ENCODE data around the gene KDM2A.

- TF ChIP-seq EZH2 (IDR thresholded peaks at IDR 0.05; ENCODE audit: low read depth, unreplicated experiment) = no peak
- no peak for TF ChIP-seq CTCF (conservative IDR thresholded peaks at IDR 0.05; ENCODE audit: low read depth in 2 of 2)
- no peak for TF ChIP-seq CREB1 (CRISPR knock-in tag; IDR thresholded peaks at IDR 0.05; ENCODE audit: low read depth)
- no peak for TF ChIP-seq NANOG (IDR thresholded peaks at IDR 0.05; ENCODE audit: borderline replicate concordance)
- TF ChIP-seq POLR2AphosphoS5 (IDR thresholded peaks at IDR 0.05; ENCODE audit: low read depth) = no peak
- TF ChIP-seq EZH2phosphoT487 (IDR thresholded peaks at IDR 0.05; ENCODE audit: unreplicated experiment) = no peak
- TF ChIP-seq, protein P1, sequence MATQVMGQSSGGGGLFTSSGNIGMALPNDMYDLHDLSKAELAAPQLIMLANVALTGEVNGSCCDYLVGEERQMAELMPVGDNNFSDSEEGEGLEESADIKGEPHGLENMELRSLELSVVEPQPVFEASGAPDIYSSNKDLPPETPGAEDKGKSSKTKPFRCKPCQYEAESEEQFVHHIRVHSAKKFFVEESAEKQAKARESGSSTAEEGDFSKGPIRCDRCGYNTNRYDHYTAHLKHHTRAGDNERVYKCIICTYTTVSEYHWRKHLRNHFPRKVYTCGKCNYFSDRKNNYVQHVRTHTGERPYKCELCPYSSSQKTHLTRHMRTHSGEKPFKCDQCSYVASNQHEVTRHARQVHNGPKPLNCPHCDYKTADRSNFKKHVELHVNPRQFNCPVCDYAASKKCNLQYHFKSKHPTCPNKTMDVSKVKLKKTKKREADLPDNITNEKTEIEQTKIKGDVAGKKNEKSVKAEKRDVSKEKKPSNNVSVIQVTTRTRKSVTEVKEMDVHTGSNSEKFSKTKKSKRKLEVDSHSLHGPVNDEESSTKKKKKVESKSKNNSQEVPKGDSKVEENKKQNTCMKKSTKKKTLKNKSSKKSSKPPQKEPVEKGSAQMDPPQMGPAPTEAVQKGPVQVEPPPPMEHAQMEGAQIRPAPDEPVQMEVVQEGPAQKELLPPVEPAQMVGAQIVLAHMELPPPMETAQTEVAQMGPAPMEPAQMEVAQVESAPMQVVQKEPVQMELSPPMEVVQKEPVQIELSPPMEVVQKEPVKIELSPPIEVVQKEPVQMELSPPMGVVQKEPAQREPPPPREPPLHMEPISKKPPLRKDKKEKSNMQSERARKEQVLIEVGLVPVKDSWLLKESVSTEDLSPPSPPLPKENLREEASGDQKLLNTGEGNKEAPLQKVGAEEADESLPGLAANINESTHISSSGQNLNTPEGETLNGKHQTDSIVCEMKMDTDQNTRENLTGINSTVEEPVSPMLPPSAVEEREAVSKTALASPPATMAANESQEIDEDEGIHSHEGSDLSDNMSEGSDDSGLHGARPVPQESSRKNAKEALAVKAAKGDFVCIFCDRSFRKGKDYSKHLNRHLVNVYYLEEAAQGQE (IDR thresholded peaks at IDR 0.05; ENCODE audit: unreplicated experiment) = no peak
- no peak for TF ChIP-seq ZNF331 (CRISPR knock-in tag; IDR thresholded peaks at IDR 0.05; ENCODE audit: low read depth)
- no peak for TF ChIP-seq ZNF114 (CRISPR knock-in tag; IDR thresholded peaks at IDR 0.05)
- TF ChIP-seq, protein P2, sequence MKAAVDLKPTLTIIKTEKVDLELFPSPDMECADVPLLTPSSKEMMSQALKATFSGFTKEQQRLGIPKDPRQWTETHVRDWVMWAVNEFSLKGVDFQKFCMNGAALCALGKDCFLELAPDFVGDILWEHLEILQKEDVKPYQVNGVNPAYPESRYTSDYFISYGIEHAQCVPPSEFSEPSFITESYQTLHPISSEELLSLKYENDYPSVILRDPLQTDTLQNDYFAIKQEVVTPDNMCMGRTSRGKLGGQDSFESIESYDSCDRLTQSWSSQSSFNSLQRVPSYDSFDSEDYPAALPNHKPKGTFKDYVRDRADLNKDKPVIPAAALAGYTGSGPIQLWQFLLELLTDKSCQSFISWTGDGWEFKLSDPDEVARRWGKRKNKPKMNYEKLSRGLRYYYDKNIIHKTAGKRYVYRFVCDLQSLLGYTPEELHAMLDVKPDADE (IDR thresholded peaks at IDR 0.05) = no peak
- no peak for TF ChIP-seq STAT1 (IDR thresholded peaks at IDR 0.05; ENCODE audit: unreplicated experiment)
- TF ChIP-seq JUNB (IDR thresholded peaks at IDR 0.05; ENCODE audit: unreplicated experiment) = no peak
These were observed 188.5 kb downstream of the KDM2A start for GRCh38 chr11:67307545-67308001.

Measured in GM23338 (cell line).